HEK293T (cell line): ENCODE measurements around the gene PRDM16.

Experiments
- CTBP1 ChIP-seq: fragments of 450-650 bp; IDR thresholded peaks from 2 replicates; pipeline ENCODE4 v1.6.1; 2016; ENCODE audit warnings: borderline replicate concordance
- ELF4 ChIP-seq: fragments of 450-650 bp; IDR thresholded peaks from 2 replicates; pipeline ENCODE4 v1.6.1; 2017; ENCODE audit warnings: antibody characterized with exemption
- FOXK2 ChIP-seq: fragments of 450-650 bp; IDR thresholded peaks from 2 replicates; pipeline ENCODE4 v1.6.1; 2016; ENCODE audit warnings: mild to moderate bottlenecking
- FOXM1 ChIP-seq: fragments of 450-650 bp; IDR thresholded peaks from 2 replicates; pipeline ENCODE4 v1.6.1; 2017; ENCODE audit warnings: mild to moderate bottlenecking, borderline replicate concordance
- HDGF ChIP-seq: fragments of 450-650 bp; IDR thresholded peaks from 2 replicates; pipeline ENCODE4 v1.6.1; 2017; ENCODE audit warnings: antibody characterized with exemption, borderline replicate concordance
- LEF1 ChIP-seq: fragments of 450-650 bp; IDR thresholded peaks from 2 replicates; pipeline ENCODE4 v1.6.1; 2017; ENCODE audit warnings: mild to moderate bottlenecking, borderline replicate concordance
- NFRKB ChIP-seq: fragments of 450-650 bp; IDR thresholded peaks from 2 replicates; pipeline ENCODE4 v1.6.1; 2016; ENCODE audit warnings: mild to moderate bottlenecking, moderate library complexity
- SUZ12 ChIP-seq: fragments of 450-650 bp; IDR thresholded peaks from 2 replicates; pipeline ENCODE4 v1.6.1; 2016; ENCODE audit warnings: mild to moderate bottlenecking
- TARDBP ChIP-seq: fragments of 450-650 bp; IDR thresholded peaks from 2 replicates; pipeline ENCODE4 v1.6.1; 2016

- TF ChIP-seq TARDBP (no peak), SUZ12 (no peak), LEF1 (no peak), HDGF (no peak), NFRKB (no peak), FOXK2 (no peak), ELF4 (no peak), FOXM1 (no peak), CTBP1 (no peak)
Observed at GRCh38 chr1:3481836-3482375, 412.9 kb downstream of the PRDM16 start.
